ENCODE measurements around the gene PRKN.

- TF ChIP-seq EZH2phosphoT487 (IDR thresholded peaks at IDR 0.05) (no peak), CTCF (IDR thresholded peaks at IDR 0.05) (no peak), EZH2 (IDR thresholded peaks at IDR 0.05) (no peak)
Measured at GRCh38 chr6:162726947-162727321, 632 bp downstream of the PRKN start.

Data from neural progenitor cell (in vitro differentiated cells).